AG04450 (cell line): ENCODE results near the gene CCR3. TPM values are rescaled to one million over a fixed set of nuclear protein-coding genes. Genes with fewer than 3 reads are reported as not detected.

Experiments used
- CTCF ChIA-PET: fragments of 300-600, 350-600 bp; formaldehyde crosslinking; extraction: SDS; loops from one replicate; lab custom pipeline; 2022; ENCODE audit warnings: antibody characterized with exemption, inconsistent platforms; lab: Charles Lee
- POLR2A ChIA-PET: fragments of 350-600 bp; formaldehyde crosslinking; extraction: SDS; loops from one replicate; lab custom pipeline; 2021; ENCODE audit warnings: antibody characterized with exemption, inconsistent platforms; lab: Yijun Ruan, JAX
- DNase-seq: peaks from one replicate; pipeline ENCODE4 v3.0.0-alpha.2; 2011; ENCODE audit warnings: low read depth, low spot score
- H3K27ac ChIP-seq: one replicate; pipeline ENCODE4 v1.5.1; 2012; ENCODE audit warnings: low read depth, low read length, control low read depth
- H3K27me3 ChIP-seq: one replicate; pipeline ENCODE4 v1.6.0; 2012; ENCODE audit warnings: low read length; ENCODE audit not compliant: control insufficient read depth, insufficient read depth
- H3K4me3 ChIP-seq: 2 replicates; pipeline ENCODE4 v1.5.1; 2011; ENCODE audit warnings: mild to moderate bottlenecking, low read depth, low read length, control low read depth
- H3K9me3 ChIP-seq: 2 replicates; pipeline ENCODE4 v1.5.1; 2012; ENCODE audit warnings: low read length; ENCODE audit not compliant: control insufficient read depth, insufficient read depth
- CTCF ChIP-seq: IDR thresholded peaks from 2 replicates; pipeline ENCODE4 v1.5.1; 2011; ENCODE audit warnings: low read depth, low read length, control low read depth, inconsistent platforms
- polyA plus RNA-seq: library from polyadenylated mRNA; depleted of rRNA; stranded (reverse); fragments of >200 nt; gene quantifications from 2 replicates; pipeline ENCODE4 v1.2.3, GENCODE V29; 2011

Gene CCR3
- polyA plus RNA-seq, 1 experiment: not detected

DNA sequence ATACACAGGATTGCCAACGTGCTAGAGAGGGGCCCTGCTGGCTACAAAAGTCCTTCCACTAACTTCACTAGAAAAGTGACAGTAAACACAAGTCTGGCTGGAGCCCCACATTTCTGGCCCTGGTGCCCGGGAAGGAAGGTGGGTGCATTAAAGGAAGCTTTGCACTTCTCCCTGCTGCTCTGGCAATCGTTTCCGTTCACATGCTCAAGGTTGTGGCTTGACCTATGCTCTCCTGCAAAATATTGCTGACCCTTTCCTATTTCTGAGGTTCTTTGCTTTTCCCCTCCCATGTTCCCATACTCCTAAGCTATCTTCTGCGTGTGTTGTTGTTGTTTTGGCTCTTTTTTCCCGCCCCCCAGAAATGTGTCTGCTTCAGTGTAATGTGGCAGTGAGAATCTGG lies 9.1 kb upstream of the CCR3 start:
- CTCF ChIA-PET: interaction anchor here (1.4 kb wide), 1 partner anchor 194 kb away, joined by 3 read pairs; no protein-coding TSS in a partner anchor
- no peak overlapping the region for H3K4me3 ChIP-seq
- H3K27me3 ChIP-seq: peaks cover 5% of the 10 kb centered on the region
- POLR2A ChIA-PET: no interaction called here
- H3K9me3 ChIP-seq: no peaks in the 10 kb centered on the region
- DNase-seq: no peak
- TF ChIP-seq CTCF: no peak
- no peak overlapping the region for H3K27ac ChIP-seq

DNA sequence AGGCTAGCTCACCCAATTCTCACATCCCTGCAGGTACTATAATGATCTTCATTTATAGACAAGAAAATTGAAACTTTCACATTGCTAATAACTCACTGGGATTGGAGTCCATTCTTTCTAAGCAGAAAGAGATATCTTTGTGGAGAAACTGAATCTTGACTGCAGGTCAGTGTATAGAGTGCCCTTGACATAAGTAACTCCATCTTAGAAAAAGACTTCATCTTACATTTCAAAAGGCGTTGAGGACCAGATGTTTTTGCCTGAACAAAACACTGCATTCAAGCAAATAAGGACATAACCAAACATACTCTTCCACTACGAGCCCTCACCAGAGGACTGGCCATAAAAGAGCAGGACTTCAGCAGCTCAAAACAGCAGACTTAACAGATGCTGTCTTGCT lies 6.8 kb upstream of the CCR3 start:
- Histone ChIP-seq H3K27me3 (peaks cover 8% of the 10 kb centered on the region), H3K27ac (no peak overlapping the region), H3K9me3 (no peaks in the 10 kb centered on the region), H3K4me3 (no peak overlapping the region)
- no peak for TF ChIP-seq CTCF
- DNase-seq: no peak
- CTCF ChIA-PET: no interaction called here
- POLR2A ChIA-PET: no interaction called here

DNA sequence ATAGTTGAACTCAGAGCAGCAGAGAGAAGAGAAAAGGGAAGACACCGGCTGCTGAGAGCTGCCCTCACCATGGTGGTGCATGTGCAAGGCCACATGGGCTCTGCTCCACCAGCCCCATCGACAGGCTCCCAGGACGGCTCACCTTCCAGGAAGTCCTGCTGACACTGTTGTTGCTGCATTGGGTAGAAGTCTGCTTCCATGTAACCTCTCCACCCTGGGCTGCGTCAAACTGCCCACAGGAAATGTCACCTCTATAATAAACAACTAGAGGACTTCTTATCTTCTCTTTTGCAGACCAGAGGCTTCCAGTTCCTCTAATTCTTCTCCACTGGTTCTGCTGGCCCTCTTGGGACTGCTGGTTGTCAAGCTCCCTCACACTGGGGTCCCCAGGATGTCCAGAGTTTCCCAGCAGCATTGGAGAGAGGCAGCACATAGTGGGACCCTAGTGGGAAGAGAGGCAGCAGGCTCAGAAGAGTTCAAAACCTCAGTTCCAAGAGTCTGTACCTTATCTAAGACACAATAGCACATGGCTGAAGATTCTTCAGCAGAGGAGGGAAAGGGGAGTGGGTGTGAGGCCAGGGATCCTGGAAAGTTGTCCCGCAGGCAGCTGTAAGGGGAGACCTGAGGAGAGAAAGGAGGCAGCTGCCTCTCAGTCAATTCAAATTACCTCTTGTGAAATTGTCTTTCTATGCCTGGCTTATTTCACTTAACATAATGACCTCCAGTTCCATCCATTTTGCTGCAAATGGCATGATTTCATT lies 5.8 kb upstream of the CCR3 start:
- POLR2A ChIA-PET: no interaction called here
- no peak for DNase-seq
- no peak for TF ChIP-seq CTCF
- no peak overlapping the region for H3K27ac ChIP-seq
- H3K4me3 ChIP-seq: no peak overlapping the region
- H3K27me3 ChIP-seq: peaks cover 8% of the 10 kb centered on the region
- H3K9me3 ChIP-seq: no peaks in the 10 kb centered on the region
- CTCF ChIA-PET: no interaction called here

- ChIA-PET POLR2A (no interaction called here), CTCF (no interaction called here)
- Histone ChIP-seq H3K27me3 (peaks cover 8% of the 10 kb centered on the region), H3K27ac (no peak overlapping the region), H3K4me3 (no peak overlapping the region), H3K9me3 (no peaks in the 10 kb centered on the region)
- no peak for TF ChIP-seq CTCF
- DNase-seq: no peak
These were observed 3.9 kb upstream of the CCR3 start for GRCh38 chr3:46238386-46238785.

GRCh38 chr3:46239301-46239938 lies 2.8 kb upstream of the CCR3 start:
- ChIA-PET CTCF (no interaction called here), POLR2A (no interaction called here)
- peaks cover 8% of the 10 kb centered on the region for H3K27me3 ChIP-seq
- H3K4me3 ChIP-seq: no peak overlapping the region
- TF ChIP-seq CTCF: no peak
- no peak for DNase-seq
- no peak overlapping the region for H3K27ac ChIP-seq
- H3K9me3 ChIP-seq: no peaks in the 10 kb centered on the region
